ACC112 (cell line): ENCODE measurements around the gene E2F3.

ENCODE experiments used
- H2AFZ ChIP-seq: fragments of 200-600 bp; sonication (generic); one replicate; pipeline ENCODE4 v1.6.0; 2017; ENCODE audit warnings: antibody characterized with exemption, low read length; ENCODE audit not compliant: unreplicated experiment
- H3K27ac ChIP-seq: fragments of 200-600 bp; sonication (generic); 2 replicates; pipeline ENCODE4 v1.5.1; 2014; ENCODE audit warnings: low read depth, mild to moderate bottlenecking, antibody characterized with exemption, low read length, moderate library complexity
- H3K27me3 ChIP-seq: fragments of 200-600 bp; sonication (generic); 2 replicates; pipeline ENCODE4 v1.6.1; 2014; ENCODE audit warnings: mild to moderate bottlenecking, antibody characterized with exemption, low read length, moderate library complexity, mixed read lengths; ENCODE audit not compliant: insufficient read depth
- H3K36me3 ChIP-seq: fragments of 200-600 bp; sonication (generic); 2 replicates; pipeline ENCODE4 v1.6.1; 2016; ENCODE audit warnings: mild to moderate bottlenecking, antibody characterized with exemption, low read length, moderate library complexity, mixed read lengths; ENCODE audit not compliant: insufficient read depth
- H3K4me1 ChIP-seq: fragments of 200-600 bp; sonication (generic); one replicate; pipeline ENCODE4 v1.6.1; 2016; ENCODE audit warnings: low read length, mixed read lengths; ENCODE audit not compliant: insufficient read depth, unreplicated experiment, control insufficient read depth
- H3K4me3 ChIP-seq: fragments of 200-600 bp; sonication (generic); 2 replicates; pipeline ENCODE4 v1.5.1; 2014; ENCODE audit warnings: mild to moderate bottlenecking, low read depth, low read length
- H3K79me2 ChIP-seq: fragments of 200-600 bp; sonication (generic); one replicate; pipeline ENCODE4 v1.6.0; 2016; ENCODE audit warnings: low read length; ENCODE audit not compliant: control insufficient read depth, unreplicated experiment, insufficient read depth

E2F3 gene

DNA sequence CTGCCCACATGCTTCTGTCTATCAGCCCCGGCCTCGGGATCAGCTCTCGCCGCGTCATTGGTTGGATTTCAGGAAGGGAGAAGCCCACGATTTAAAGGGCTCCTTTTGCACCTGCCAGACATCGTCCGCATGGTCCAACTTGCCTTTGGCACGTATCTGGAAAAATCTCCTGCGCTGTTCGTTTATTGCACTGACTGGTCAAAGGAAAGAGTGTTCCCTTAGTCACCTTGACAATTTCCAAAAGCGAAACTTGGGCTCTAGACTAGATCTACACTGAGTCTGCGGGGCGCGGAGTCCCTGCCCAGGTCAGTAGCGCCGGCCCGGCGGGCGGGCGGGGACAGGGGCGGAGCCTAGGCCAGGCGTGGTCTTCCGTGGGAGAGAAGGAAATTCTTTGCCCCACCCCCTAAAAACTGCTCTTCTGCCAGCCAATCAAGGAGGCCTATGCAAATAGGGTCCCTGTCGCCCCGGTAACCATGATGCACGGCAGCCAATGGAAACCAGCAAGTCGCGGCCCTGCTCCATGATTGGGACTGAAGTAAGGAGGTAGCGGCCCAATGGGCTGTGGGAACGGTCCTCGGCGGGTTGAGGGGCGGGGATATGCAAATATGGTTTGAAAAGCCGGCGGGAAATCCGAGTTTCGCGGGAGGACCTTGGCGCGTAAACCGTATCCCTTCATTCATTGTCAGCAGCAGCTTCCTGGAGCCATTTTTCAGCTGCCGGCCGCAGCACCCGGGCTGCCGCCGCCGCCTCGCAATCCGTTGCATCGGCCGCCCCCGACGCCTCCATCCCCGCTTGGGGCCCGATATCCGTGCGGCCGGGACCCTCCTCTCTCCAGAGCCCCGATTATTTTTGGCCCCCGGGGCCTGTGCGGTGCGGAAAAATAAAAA is at the start of gene E2F3:
E2F3 (plus strand) TSS at position 675 of the 887 bp plus-strand sequence. CDS start 354 bp downstream, outside the sequence.
- Histone ChIP-seq H2AFZ (peak within 1 kb of the TSS; percentile 78), H3K4me1 (no peaks in the 10 kb centered on the region), H3K27ac (peak within 1 kb of the TSS; percentile 86), H3K4me3 (peak within 1 kb of the TSS; percentile 89), H3K79me2 (peaks cover 36% of the 10 kb centered on the region), H3K36me3 (no peaks in the 10 kb centered on the region), H3K27me3 (peaks cover 3% of the 10 kb centered on the region; the same call in 1 of the 2 replicates)

GRCh38 chr6:20352346-20352745 is 49.3 kb upstream of the E2F3 start:
- Histone ChIP-seq H2AFZ (no peak overlapping the region), H3K36me3 (no peaks in the 10 kb centered on the region), H3K27me3 (peaks cover 8% of the 10 kb centered on the region; the same call in 1 of the 2 replicates), H3K27ac (no peak overlapping the region), H3K79me2 (no peaks in the 10 kb centered on the region), H3K4me3 (no peak overlapping the region), H3K4me1 (no peaks in the 10 kb centered on the region)

DNA sequence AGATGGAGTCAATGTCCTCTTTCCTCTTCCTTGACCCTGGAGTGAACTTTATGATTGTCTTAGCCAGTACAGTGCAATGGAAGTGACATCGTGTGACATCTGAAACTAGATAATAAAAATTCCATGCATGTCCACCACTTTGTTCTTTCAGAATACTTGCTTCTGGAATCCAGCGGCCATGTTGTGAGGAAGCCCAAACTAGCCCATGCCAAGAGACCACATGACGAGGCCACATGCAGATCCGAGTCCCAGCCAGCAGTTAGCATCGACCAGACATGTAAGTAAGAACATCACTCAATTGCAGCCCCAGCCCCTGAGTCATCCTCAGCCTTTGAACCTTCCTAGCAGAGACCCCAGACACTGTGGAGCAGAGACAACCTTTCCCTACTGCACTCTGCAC is 48.5 kb upstream of the E2F3 start:
- no peak overlapping the region for H2AFZ ChIP-seq
- H3K36me3 ChIP-seq = no peaks in the 10 kb centered on the region
- no peak overlapping the region for H3K27ac ChIP-seq
- H3K4me1 ChIP-seq = no peaks in the 10 kb centered on the region
- H3K27me3 ChIP-seq = peaks cover 12% of the 10 kb centered on the region; the same call in 1 of the 2 replicates
- H3K79me2 ChIP-seq = no peaks in the 10 kb centered on the region
- H3K4me3 ChIP-seq = no peak overlapping the region

- Histone ChIP-seq H3K79me2 (no peaks in the 10 kb centered on the region), H3K4me1 (no peaks in the 10 kb centered on the region), H3K36me3 (no peaks in the 10 kb centered on the region), H3K27ac (no peak overlapping the region), H3K4me3 (no peak overlapping the region), H2AFZ (no peak overlapping the region), H3K27me3 (peaks cover 19% of the 10 kb centered on the region)
Measured at GRCh38 chr6:20354366-20354765, 47.3 kb upstream of the E2F3 start.

- Histone ChIP-seq H3K36me3 (no peaks in the 10 kb centered on the region), H3K27ac (no peak overlapping the region), H2AFZ (no peak overlapping the region), H3K4me3 (no peak overlapping the region), H3K4me1 (no peaks in the 10 kb centered on the region), H3K27me3 (peaks cover 50% of the 10 kb centered on the region), H3K79me2 (no peaks in the 10 kb centered on the region)
Measured at GRCh38 chr6:20360471-20361119, 41.1 kb upstream of the E2F3 start.

DNA sequence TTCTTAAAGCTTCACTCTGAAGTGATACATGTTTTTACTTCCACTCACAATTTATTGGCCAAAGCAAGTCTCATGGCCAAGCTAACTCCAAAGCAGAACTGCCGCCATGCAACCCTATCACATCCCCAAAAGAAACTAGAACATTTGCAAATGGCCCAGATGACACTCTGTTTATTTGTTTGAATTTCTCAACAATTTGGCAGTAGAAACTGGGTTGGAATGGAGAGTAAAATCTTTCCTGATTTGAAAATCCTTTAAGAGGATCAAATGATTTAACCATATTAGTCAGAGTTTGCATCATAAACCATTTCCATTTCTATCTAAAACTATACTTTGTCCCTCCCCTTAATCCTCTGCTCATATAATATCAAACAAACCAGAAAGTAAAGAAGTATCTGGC is 39.1 kb upstream of the E2F3 start:
- Histone ChIP-seq H3K36me3 (no peaks in the 10 kb centered on the region), H3K4me3 (no peak overlapping the region), H3K4me1 (no peaks in the 10 kb centered on the region), H3K27ac (no peak overlapping the region), H3K79me2 (no peaks in the 10 kb centered on the region), H2AFZ (no peak overlapping the region), H3K27me3 (peaks cover 42% of the 10 kb centered on the region)

DNA sequence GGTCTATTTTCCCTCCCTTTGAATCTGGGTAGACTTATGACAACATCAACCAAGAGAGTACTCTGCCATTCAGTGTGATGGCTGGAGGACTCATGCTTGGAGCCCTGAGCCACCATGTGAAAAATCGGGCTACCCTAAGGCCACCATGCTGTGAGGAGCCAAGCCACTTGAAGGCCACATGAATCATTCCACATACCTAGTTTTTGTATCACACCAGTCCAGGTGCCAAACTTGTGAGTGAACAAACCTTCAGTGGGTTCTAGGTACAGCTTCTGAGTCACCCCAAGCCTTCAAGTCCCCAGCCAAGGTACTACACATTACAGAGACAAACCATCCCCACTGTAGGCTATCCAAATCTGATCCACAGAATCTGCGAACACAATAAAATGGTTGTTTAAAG is 37.4 kb upstream of the E2F3 start:
- H3K27ac ChIP-seq = no peak overlapping the region
- H3K27me3 ChIP-seq = peaks cover 31% of the 10 kb centered on the region
- no peaks in the 10 kb centered on the region for H3K36me3 ChIP-seq
- no peak overlapping the region for H3K4me3 ChIP-seq
- H2AFZ ChIP-seq = no peak overlapping the region
- no peaks in the 10 kb centered on the region for H3K4me1 ChIP-seq
- H3K79me2 ChIP-seq = no peaks in the 10 kb centered on the region

DNA sequence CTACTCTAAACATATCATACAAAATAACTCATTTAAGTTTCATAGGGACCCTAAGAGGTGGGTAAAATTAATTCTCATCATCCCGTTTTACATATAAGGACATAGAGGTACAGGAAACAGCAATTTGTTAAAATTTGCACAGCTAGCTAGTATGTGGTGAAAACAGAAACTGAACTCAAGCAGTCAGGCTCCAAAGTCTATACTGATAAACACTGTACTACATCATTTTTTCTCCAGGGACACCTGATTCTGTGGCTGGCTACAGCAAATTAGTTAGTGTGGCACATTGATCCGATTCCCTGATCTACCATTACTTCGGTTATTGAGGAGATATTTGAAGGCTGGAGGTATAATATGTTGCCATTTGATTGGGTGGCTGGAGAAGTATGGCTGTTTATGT is 36.2 kb upstream of the E2F3 start:
- Histone ChIP-seq H3K27me3 (peaks cover 21% of the 10 kb centered on the region), H3K4me1 (no peaks in the 10 kb centered on the region), H3K4me3 (no peak overlapping the region), H3K27ac (no peak overlapping the region), H2AFZ (no peak overlapping the region), H3K79me2 (no peaks in the 10 kb centered on the region), H3K36me3 (no peaks in the 10 kb centered on the region)

- H3K4me1 ChIP-seq = no peaks in the 10 kb centered on the region
- H3K36me3 ChIP-seq = no peaks in the 10 kb centered on the region
- H3K27me3 ChIP-seq = peaks cover 13% of the 10 kb centered on the region
- H3K27ac ChIP-seq = no peak overlapping the region
- H3K4me3 ChIP-seq = no peak overlapping the region
- no peak overlapping the region for H2AFZ ChIP-seq
- H3K79me2 ChIP-seq = no peaks in the 10 kb centered on the region
Measured at GRCh38 chr6:20366082-20366830, 35.4 kb upstream of the E2F3 start.

- Histone ChIP-seq H2AFZ (no peak overlapping the region), H3K79me2 (no peaks in the 10 kb centered on the region), H3K4me3 (no peak overlapping the region), H3K36me3 (no peaks in the 10 kb centered on the region), H3K27ac (no peak overlapping the region), H3K27me3 (no peaks in the 10 kb centered on the region), H3K4me1 (no peaks in the 10 kb centered on the region)
Measured at GRCh38 chr6:20367743-20368485, 33.8 kb upstream of the E2F3 start.
